Suprapubic skin (tissue), 4 donors: Measurements from ENCODE around the gene PLXNC1. TPM values are rescaled to one million over a fixed set of nuclear protein-coding genes. Genes with fewer than 3 reads are reported as not detected.

Source experiments
- DNase-seq, 2 donors: peaks; one replicate each; pipeline ENCODE4 v3.0.0-alpha.2; 2019; ENCODE audit warnings: low spot score in 2 of 2
- H3K27ac ChIP-seq: fragments of 200-600 bp; sonication (generic); one replicate; pipeline ENCODE4 v1.5.1; 2019
- H3K27me3 ChIP-seq: fragments of 200-600 bp; sonication (generic); one replicate; pipeline ENCODE4 v1.5.1; 2019
- H3K36me3 ChIP-seq: fragments of 200-600 bp; sonication (generic); one replicate; pipeline ENCODE4 v1.5.1; 2019
- H3K4me1 ChIP-seq: fragments of 200-600 bp; sonication (generic); one replicate; pipeline ENCODE4 v1.5.1; 2019
- H3K4me3 ChIP-seq: fragments of 200-600 bp; sonication (generic); one replicate; pipeline ENCODE4 v1.5.1; 2019; ENCODE audit warnings: mild to moderate bottlenecking
- H3K9me3 ChIP-seq: fragments of 200-600 bp; sonication (generic); one replicate; pipeline ENCODE4 v1.5.1; 2019
- EP300 ChIP-seq: sonication (generic); formaldehyde crosslinking; IDR thresholded peaks from one replicate; pipeline ENCODE4 v1.6.1; 2017; ENCODE audit warnings: antibody characterized with exemption
- POLR2A ChIP-seq, 2 donors: fragments of 450-650 bp; IDR thresholded peaks; one replicate each; pipeline ENCODE4 v1.6.1; 2017; ENCODE audit warnings: antibody characterized with exemption in 2 of 2, mild to moderate bottlenecking in 2 of 2, moderate library complexity in 2 of 2
- POLR2AphosphoS5 ChIP-seq, 3 donors: sonication (generic); formaldehyde crosslinking; IDR thresholded peaks; one replicate each; pipeline ENCODE4 v1.6.1; 2017; ENCODE audit warnings: antibody characterized with exemption in 3 of 3
- WGBS: methylation state at CpG from one replicate; pipeline ENCODE4 v1.1.5; 2018; 5-methylcytosine and 5-hydroxymethylcytosine counted together
- total RNA-seq, 4 donors: library from RNA; depleted of rRNA; stranded (reverse); fragments of >200 nt; gene quantifications; one replicate each; pipeline ENCODE4 v1.1.0, GENCODE V29; 2016
- TF ChIP-seq, protein P1 (sequence below), 2 donors: fragments of 200-600 bp in 1 of 2; fragments of 450-650 bp in 1 of 2; sonication (generic) in 1 of 2; IDR thresholded peaks; one replicate each; pipeline ENCODE4 v1.5.1; 2016 to 2019; ENCODE audit warnings: antibody characterized with exemption in 2 of 2, mild to moderate bottlenecking in 1 of 2, moderate library complexity in 1 of 2

Gene PLXNC1
- total RNA-seq, 4 donors from 2014 or later, result 8.1 to 30.9 (median 15.3) TPM

DNA sequence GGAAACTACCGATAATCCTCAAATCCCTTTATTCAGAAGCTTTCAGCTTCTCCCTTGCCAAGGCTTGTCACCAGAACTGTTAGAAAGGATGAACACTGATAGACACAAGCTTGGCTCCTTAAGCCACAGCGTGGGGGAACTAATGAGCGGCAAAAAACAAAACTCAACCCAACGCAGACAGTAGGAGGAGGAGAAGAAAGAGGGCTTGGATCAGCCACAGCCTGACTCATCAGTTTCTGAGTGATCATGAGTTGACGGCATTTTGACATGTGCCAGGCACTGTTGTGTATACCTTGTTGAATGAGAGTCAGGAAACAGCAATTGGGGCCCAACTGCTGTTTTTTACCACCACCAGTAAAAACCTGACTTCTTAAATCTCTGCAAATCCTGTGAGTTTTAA lies 23.7 kb downstream of the PLXNC1 start:
- Histone ChIP-seq H3K4me3 (no peak overlapping the region), H3K27ac (no peak overlapping the region), H3K27me3 (peaks cover 15% of the 10 kb centered on the region), H3K36me3 (no peaks in the 10 kb centered on the region), H3K9me3 (no peaks in the 10 kb centered on the region), H3K4me1 (no peaks in the 10 kb centered on the region)
- DNase-seq, result no peak
- WGBS, result 70% methylated on average over 5 of the region's 5 CpGs
- no peak for TF ChIP-seq POLR2AphosphoS5 (IDR thresholded peaks at IDR 0.05)
- no peak for TF ChIP-seq POLR2A (IDR thresholded peaks at IDR 0.05)
- TF ChIP-seq, protein P1, sequence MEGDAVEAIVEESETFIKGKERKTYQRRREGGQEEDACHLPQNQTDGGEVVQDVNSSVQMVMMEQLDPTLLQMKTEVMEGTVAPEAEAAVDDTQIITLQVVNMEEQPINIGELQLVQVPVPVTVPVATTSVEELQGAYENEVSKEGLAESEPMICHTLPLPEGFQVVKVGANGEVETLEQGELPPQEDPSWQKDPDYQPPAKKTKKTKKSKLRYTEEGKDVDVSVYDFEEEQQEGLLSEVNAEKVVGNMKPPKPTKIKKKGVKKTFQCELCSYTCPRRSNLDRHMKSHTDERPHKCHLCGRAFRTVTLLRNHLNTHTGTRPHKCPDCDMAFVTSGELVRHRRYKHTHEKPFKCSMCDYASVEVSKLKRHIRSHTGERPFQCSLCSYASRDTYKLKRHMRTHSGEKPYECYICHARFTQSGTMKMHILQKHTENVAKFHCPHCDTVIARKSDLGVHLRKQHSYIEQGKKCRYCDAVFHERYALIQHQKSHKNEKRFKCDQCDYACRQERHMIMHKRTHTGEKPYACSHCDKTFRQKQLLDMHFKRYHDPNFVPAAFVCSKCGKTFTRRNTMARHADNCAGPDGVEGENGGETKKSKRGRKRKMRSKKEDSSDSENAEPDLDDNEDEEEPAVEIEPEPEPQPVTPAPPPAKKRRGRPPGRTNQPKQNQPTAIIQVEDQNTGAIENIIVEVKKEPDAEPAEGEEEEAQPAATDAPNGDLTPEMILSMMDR (IDR thresholded peaks at IDR 0.05), result no peak
- no peak for TF ChIP-seq EP300

DNA sequence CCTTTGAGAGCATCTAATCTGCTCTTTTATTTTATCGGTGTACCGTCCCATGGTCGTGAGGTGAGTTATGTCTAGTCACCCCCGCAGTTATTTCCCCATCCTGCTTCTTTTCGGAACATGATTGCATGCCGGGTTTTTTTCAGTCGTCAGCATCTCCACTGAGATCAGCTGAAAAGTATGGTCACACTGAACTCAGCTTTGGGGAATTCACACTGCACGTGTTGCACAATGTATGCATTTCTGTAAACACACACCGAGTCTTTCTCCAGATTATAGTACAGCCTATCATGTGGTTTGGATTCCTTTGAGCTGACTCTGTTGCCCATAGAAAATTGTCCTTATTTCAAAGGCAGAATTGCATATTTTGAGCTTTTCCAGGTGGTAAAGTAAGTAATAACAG lies 24.6 kb downstream of the PLXNC1 start:
- no peak for DNase-seq
- no peak overlapping the region for H3K27ac ChIP-seq

DNA sequence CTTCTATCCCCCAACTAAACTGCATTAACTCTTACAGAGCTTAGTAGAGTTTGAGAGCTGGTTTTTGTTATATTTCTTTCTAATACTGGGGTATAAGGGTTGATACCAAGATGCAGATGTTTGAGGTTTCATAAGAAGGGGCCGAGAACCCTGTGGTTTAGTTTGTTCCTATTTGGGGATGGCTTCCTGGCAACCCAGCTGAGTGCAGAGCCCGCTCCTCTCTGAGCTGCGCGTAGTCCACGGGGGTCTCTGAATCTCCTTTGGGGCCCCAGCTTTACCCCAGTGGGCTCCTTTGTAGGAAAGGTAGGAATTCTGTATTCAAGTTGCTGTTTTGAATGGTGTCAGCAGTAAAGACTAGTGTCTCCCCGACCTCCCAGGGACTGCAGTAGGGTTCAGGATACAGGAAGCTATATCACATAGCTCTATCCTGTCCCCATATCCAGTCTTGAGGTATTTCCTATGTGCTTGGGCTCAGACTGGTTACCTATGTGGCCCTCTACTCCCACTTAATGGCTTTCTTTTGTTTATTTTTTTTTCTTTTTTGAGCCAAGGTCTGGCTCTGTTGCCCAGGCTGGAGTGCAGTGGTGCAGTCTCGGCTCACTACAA lies 25.4 kb downstream of the PLXNC1 start:
- Histone ChIP-seq H3K27me3 (peaks cover 10% of the 10 kb centered on the region), H3K4me1 (no peaks in the 10 kb centered on the region), H3K36me3 (no peaks in the 10 kb centered on the region), H3K9me3 (no peaks in the 10 kb centered on the region), H3K27ac (no peak overlapping the region), H3K4me3 (no peak overlapping the region)
- DNase-seq, result no peak
- 89% methylated on average over 7 of the region's 7 CpGs for WGBS
- TF ChIP-seq, protein P1 (IDR thresholded peaks at IDR 0.05), result no peak
- TF ChIP-seq EP300, result no peak
- TF ChIP-seq POLR2A (IDR thresholded peaks at IDR 0.05), result no peak
- TF ChIP-seq POLR2AphosphoS5 (IDR thresholded peaks at IDR 0.05), result no peak

More for the DNA sequence above, 24.6 kb downstream of the PLXNC1 start:
- 73% methylated on average over 9 of the region's 9 CpGs for WGBS
- Histone ChIP-seq H3K36me3 (no peaks in the 10 kb centered on the region), H3K27me3 (peaks cover 15% of the 10 kb centered on the region), H3K4me1 (no peaks in the 10 kb centered on the region), H3K9me3 (no peaks in the 10 kb centered on the region), H3K4me3 (no peak overlapping the region)
- no peak for TF ChIP-seq POLR2A (IDR thresholded peaks at IDR 0.05)
- TF ChIP-seq, protein P1 (IDR thresholded peaks at IDR 0.05), result no peak
- TF ChIP-seq POLR2AphosphoS5 (IDR thresholded peaks at IDR 0.05), result no peak
- TF ChIP-seq EP300, result no peak

DNA sequence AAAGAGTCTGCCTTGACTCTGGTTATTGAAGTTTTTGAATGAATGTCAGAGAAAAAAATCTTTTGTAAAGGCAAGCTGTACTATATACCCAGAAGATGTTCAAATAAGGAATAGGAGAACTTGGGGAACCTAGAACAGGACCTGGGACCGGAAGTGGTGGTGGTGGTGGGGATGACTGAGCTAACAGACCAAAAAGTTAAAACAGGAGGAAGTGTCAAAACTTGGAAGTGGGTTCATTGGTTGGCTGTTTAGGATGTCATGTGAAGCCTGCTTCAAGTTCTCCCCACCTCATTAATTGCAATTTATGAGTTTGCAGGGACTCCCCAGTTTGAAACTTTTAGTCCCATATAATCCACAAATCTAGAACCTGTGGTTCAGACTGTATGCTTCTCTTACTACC lies 26.2 kb downstream of the PLXNC1 start:
- no peak for DNase-seq

More for the DNA sequence above, 26.2 kb downstream of the PLXNC1 start:
- no peaks in the 10 kb centered on the region for H3K9me3 ChIP-seq
- H3K27ac ChIP-seq, result no peak overlapping the region
- 70% methylated on average over 1 of the region's 1 CpG for WGBS
- no peaks in the 10 kb centered on the region for H3K36me3 ChIP-seq
- no peak overlapping the region for H3K4me3 ChIP-seq
- peaks cover 7% of the 10 kb centered on the region for H3K27me3 ChIP-seq
- H3K4me1 ChIP-seq, result no peaks in the 10 kb centered on the region
- TF ChIP-seq EP300, result no peak
- no peak for TF ChIP-seq POLR2AphosphoS5 (IDR thresholded peaks at IDR 0.05)
- TF ChIP-seq POLR2A (IDR thresholded peaks at IDR 0.05), result no peak
- TF ChIP-seq, protein P1 (IDR thresholded peaks at IDR 0.05), result no peak
